Body of pancreas (tissue), 4 donors: ENCODE results near the gene ARVCF. TPM values are rescaled to one million over a fixed set of nuclear protein-coding genes. Genes with fewer than 3 reads are reported as not detected.

Experiments
- ATAC-seq: fragments of 150-250 bp; one replicate; pipeline ENCODE4 v1.9.1; 2016
- DNase-seq, 4 donors: peaks; one replicate each; pipeline ENCODE4 v3.0.0-alpha.2; 2019
- H3K27ac ChIP-seq, 4 donors: fragments of 200-600 bp; sonication (generic); 1 replicate in 3 of 4; 2 replicates in 1 of 4; pipeline versions ENCODE4 v1.5.1 to v1.6.1; 2016 to 2019; ENCODE audit warnings: mild to moderate bottlenecking in 1 of 4, mixed read lengths in 1 of 4, moderate library complexity in 1 of 4
- H3K27me3 ChIP-seq, 2 donors: fragments of 200-600 bp; sonication (generic); one replicate each; pipeline ENCODE4 v1.6.0; 2016; ENCODE audit warnings: mild to moderate bottlenecking in 1 of 2
- H3K36me3 ChIP-seq, 2 donors: fragments of 200-600 bp; sonication (generic); replicated peaks in 1 of 2; 2 replicates each; pipeline ENCODE4 v1.5.1; 2016; ENCODE audit warnings: low read depth in 2 of 2; ENCODE audit not compliant: insufficient read depth in 1 of 2
- H3K4me1 ChIP-seq: fragments of 200-600 bp; sonication (generic); one replicate; pipeline ENCODE4 v1.6.0; 2016
- H3K4me3 ChIP-seq, 2 donors: fragments of 200-600 bp; sonication (generic); 1 replicate in 1 of 2; 2 replicates in 1 of 2; pipeline ENCODE4 v1.5.1; 2016 to 2019
- H3K9me3 ChIP-seq, 3 donors: fragments of 200-600 bp; sonication (generic); 1 replicate in 2 of 3; 2 replicates in 1 of 3; pipeline ENCODE4 v1.5.1; 2016
- CTCF ChIP-seq, 7 experiments: fragments of 450-650 bp in 4 of 7; fragments of 200-600 bp in 3 of 7; sonication (generic) in 3 of 7; IDR thresholded peaks; one replicate each; pipeline ENCODE4 v1.5.1; 2016 to 2019; ENCODE audit warnings: antibody characterized with exemption in 7 of 7
- POLR2A ChIP-seq, 3 donors: fragments of 450-650 bp; IDR thresholded peaks; one replicate each; pipeline ENCODE4 v1.6.1; 2016; ENCODE audit warnings: antibody characterized with exemption in 3 of 3, mild to moderate bottlenecking in 2 of 3
- WGBS, 2 donors: methylation state at CpG; one replicate each; pipeline ENCODE4 v1.1.5; 2017; 5-methylcytosine and 5-hydroxymethylcytosine counted together
- intact Hi-C: fragments of 100-400 bp; cut with DNase I; formaldehyde crosslinking; loops from one replicate; pipeline ENCODE4 v1.15.1; 2023
- total RNA-seq, 2 donors: library from RNA; depleted of rRNA; stranded (reverse); fragments of >200 nt; gene quantifications; one replicate each; pipeline ENCODE4 v1.1.0, GENCODE V29; 2016

Gene ARVCF
- total RNA-seq, 2 donors from 2014 or later: 36.6 to 150 TPM

- no peaks in the 10 kb centered on the region for H3K27me3 ChIP-seq
- WGBS, 2 donors: 3 to 4% methylated on average over 8 of the region's 8 CpGs
- DNase-seq (peak in 1 of 4 donors; percentile 32), ATAC-seq (peak; percentile 23)
- no peaks in the 10 kb centered on the region for H3K9me3 ChIP-seq
- peak overlapping the region; percentile 85 to 94 (median 92) for H3K27ac ChIP-seq
- peak overlapping the region; percentile 48 to 67 for H3K4me3 ChIP-seq
- H3K36me3 ChIP-seq: no peaks in the 10 kb centered on the region
- intact Hi-C loops: no loop called here
- peaks cover 45% of the 10 kb centered on the region for H3K4me1 ChIP-seq
- TF ChIP-seq CTCF (IDR thresholded peaks at IDR 0.05) (no peak), POLR2A (IDR thresholded peaks at IDR 0.05) (peak in 1 of 3 donors; percentile 12)
Measured at GRCh38 chr22:19942157-19943081, 74.2 kb downstream of the ARVCF start.

- H3K36me3 ChIP-seq: no peaks in the 10 kb centered on the region
- no peaks in the 10 kb centered on the region for H3K9me3 ChIP-seq
- DNase-seq (peak; percentile 68 to 75 (median 74)), ATAC-seq (peak; percentile 84)
- 0 to 1% methylated on average over 12 to 60 of the region's 63 CpGs for WGBS, 2 donors
- peaks cover 39% of the 10 kb centered on the region for H3K4me1 ChIP-seq
- no peaks in the 10 kb centered on the region for H3K27me3 ChIP-seq
- intact Hi-C loops: no loop called here
- peak within 1 kb of the TSS; percentile 85 to 94 (median 92) for H3K27ac ChIP-seq
- H3K4me3 ChIP-seq: peak within 1 kb of the TSS; percentile 48 to 67
- TF ChIP-seq CTCF (IDR thresholded peaks at IDR 0.05) (no peak), POLR2A (IDR thresholded peaks at IDR 0.05) (peak; percentile 51 to 81 (median 80))
Measured at GRCh38 chr22:19941365-19942082, 75.1 kb downstream of the ARVCF start, which contains the start of the genes COMT and TXNRD2. COMT (plus strand) TSS chr22:19941772; CDS start chr22:19962527, 20,755 bp downstream. TXNRD2 (minus strand) TSS chr22:19941818; CDS start chr22:19941803, 15 bp downstream.

- WGBS, 2 donors: 63 to 69% methylated on average over 21 of the region's 21 CpGs
- TF ChIP-seq POLR2A (IDR thresholded peaks at IDR 0.05): no peak
- TF ChIP-seq CTCF (IDR thresholded peaks at IDR 0.05): no peak
- Histone ChIP-seq H3K4me1 (peaks cover 39% of the 10 kb centered on the region), H3K36me3 (no peaks in the 10 kb centered on the region), H3K9me3 (no peaks in the 10 kb centered on the region), H3K27ac (peak overlapping the region; percentile 85 to 94 (median 92)), H3K27me3 (no peaks in the 10 kb centered on the region), H3K4me3 (peak overlapping the region; percentile 48 to 67)
- ATAC-seq (no peak), DNase-seq (no peak)
- intact Hi-C loops: no loop called here
Measured at GRCh38 chr22:19940536-19941364, 75.9 kb downstream of the ARVCF start.

GRCh38 chr22:19937616-19938473 is 78.8 kb downstream of the ARVCF start:
- 67 to 73% methylated on average over 16 of the region's 16 CpGs for WGBS, 2 donors
- H3K9me3 ChIP-seq: no peaks in the 10 kb centered on the region
- DNase-seq (peak in 3 of 4 donors; percentile 61 to 69 (median 62)), ATAC-seq (no peak)
- intact Hi-C loops: no loop called here
- TF ChIP-seq POLR2A (IDR thresholded peaks at IDR 0.05) (no peak), CTCF (IDR thresholded peaks at IDR 0.05) (no peak)
- H3K4me1 ChIP-seq: peaks cover 28% of the 10 kb centered on the region
- H3K4me3 ChIP-seq: no peak overlapping the region
- H3K27ac ChIP-seq: peak overlapping the region; percentile 28 to 65 (median 43)
- no peaks in the 10 kb centered on the region for H3K27me3 ChIP-seq
- no peaks in the 10 kb centered on the region for H3K36me3 ChIP-seq
